ENCODE data around the gene GALNT9.
"Not testable (repeated sequence)": the region's sequence is repeated elsewhere in the genome, so short reads cannot be mapped to it uniquely, and the experiment has no call there.

DNA sequence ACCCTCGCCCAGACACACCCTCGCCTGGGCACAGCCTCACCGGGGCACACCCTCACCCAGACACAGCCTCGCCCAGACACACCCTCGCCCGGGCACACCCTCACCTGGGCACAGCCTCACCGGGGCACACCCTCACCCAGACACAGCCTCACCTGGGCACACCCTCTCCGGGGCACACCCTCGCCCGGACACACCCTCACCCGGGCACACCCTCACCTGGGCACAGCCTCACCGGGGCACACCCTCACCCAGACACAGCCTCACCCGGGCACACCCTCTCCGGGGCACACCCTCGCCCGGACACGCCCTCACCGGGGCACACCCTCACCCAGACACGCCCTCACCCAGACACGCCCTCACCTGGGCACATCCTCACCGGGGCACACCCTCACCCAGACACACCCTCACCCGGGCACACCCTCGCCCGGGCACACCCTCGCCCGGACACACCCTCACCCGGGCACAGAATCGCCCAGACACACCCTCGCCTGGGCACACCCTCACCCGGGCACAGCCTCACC lies 25.5 kb downstream of the GALNT9 start:
- not testable (repeated sequence) for TF ChIP-seq EP300 (IDR thresholded peaks at IDR 0.05); POLR2A (IDR thresholded peaks at IDR 0.05; ENCODE audit: low read depth)
- TF ChIP-seq, protein P1, sequence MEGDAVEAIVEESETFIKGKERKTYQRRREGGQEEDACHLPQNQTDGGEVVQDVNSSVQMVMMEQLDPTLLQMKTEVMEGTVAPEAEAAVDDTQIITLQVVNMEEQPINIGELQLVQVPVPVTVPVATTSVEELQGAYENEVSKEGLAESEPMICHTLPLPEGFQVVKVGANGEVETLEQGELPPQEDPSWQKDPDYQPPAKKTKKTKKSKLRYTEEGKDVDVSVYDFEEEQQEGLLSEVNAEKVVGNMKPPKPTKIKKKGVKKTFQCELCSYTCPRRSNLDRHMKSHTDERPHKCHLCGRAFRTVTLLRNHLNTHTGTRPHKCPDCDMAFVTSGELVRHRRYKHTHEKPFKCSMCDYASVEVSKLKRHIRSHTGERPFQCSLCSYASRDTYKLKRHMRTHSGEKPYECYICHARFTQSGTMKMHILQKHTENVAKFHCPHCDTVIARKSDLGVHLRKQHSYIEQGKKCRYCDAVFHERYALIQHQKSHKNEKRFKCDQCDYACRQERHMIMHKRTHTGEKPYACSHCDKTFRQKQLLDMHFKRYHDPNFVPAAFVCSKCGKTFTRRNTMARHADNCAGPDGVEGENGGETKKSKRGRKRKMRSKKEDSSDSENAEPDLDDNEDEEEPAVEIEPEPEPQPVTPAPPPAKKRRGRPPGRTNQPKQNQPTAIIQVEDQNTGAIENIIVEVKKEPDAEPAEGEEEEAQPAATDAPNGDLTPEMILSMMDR (IDR thresholded peaks at IDR 0.05): not testable (repeated sequence)
